ENCODE results near the gene MIPOL1. TPM values are rescaled to one million over a fixed set of nuclear protein-coding genes. Genes with fewer than 3 reads are reported as not detected.

Gene MIPOL1
- total RNA-seq, 1 experiment from 2014 or later, result 15.4 TPM

DNA sequence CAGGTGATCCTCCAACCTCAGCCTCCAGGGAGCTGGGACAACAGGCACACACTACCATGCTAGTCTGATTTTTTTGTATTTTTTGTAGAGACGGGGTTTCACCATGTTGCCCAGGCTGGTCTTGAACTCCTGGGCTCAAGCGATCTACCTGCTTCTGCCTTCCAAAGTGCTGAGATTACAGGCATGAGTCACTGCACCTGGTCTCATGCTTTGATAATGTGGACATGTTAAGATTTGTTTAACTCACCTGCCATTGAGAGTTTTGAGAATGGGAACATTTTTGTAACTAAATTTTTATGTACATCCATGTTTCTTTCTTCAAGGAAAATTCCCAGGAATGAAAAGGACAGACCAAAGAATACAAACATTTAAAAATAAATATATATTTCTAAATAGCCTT lies 121.2 kb downstream of the MIPOL1 start:
- Histone ChIP-seq H3K4me3 (replicated peaks in 1 of 2; ENCODE audit: low read depth in 1 of 2, low read length in 2 of 2) (no peak overlapping the region), H3K4me2 (ENCODE audit: low read length) (no peak overlapping the region), H2AFZ (ENCODE audit: low read depth, low read length, poor library complexity, severe bottlenecking) (no peak overlapping the region), H3K9me3 (ENCODE audit: control insufficient read depth in 1 of 2, insufficient read depth in 1 of 2, low read depth in 1 of 2, low read length in 2 of 2) (no peaks in the 10 kb centered on the region; a peak in 1 of 4 replicates), H3K4me1 (ENCODE audit: control insufficient read depth in 1 of 2, insufficient read depth in 2 of 2, low read length in 2 of 2) (no peaks in the 10 kb centered on the region), H3K79me2 (ENCODE audit: insufficient read depth, low read length) (no peaks in the 10 kb centered on the region), H4K20me1 (ENCODE audit: insufficient read depth) (no peaks in the 10 kb centered on the region), H3K36me3 (ENCODE audit: control insufficient read depth in 1 of 2, insufficient read depth in 2 of 2, low read length in 2 of 2) (no peaks in the 10 kb centered on the region), H3K27me3 (ENCODE audit: insufficient read depth, low read length) (no peaks in the 10 kb centered on the region), H3K9me2 (ENCODE audit: insufficient read depth) (no peaks in the 10 kb centered on the region), H3K9ac (ENCODE audit: low read length) (no peak overlapping the region), H3K27ac (ENCODE audit: low read depth, low read length) (no peak overlapping the region)
- no peak for TF ChIP-seq JUND (IDR thresholded peaks at IDR 0.05)
- TF ChIP-seq SP1 (IDR thresholded peaks at IDR 0.05; ENCODE audit: low read depth), result no peak
- TF ChIP-seq, protein P1, sequence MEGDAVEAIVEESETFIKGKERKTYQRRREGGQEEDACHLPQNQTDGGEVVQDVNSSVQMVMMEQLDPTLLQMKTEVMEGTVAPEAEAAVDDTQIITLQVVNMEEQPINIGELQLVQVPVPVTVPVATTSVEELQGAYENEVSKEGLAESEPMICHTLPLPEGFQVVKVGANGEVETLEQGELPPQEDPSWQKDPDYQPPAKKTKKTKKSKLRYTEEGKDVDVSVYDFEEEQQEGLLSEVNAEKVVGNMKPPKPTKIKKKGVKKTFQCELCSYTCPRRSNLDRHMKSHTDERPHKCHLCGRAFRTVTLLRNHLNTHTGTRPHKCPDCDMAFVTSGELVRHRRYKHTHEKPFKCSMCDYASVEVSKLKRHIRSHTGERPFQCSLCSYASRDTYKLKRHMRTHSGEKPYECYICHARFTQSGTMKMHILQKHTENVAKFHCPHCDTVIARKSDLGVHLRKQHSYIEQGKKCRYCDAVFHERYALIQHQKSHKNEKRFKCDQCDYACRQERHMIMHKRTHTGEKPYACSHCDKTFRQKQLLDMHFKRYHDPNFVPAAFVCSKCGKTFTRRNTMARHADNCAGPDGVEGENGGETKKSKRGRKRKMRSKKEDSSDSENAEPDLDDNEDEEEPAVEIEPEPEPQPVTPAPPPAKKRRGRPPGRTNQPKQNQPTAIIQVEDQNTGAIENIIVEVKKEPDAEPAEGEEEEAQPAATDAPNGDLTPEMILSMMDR (IDR thresholded peaks at IDR 0.05 in 2 of 3, conservative IDR thresholded peaks at IDR 0.05 in 1 of 3; ENCODE audit: borderline replicate concordance in 1 of 3, insufficient read depth in 1 of 3, low read depth in 2 of 3, low read length in 2 of 3), result no peak
- TF ChIP-seq ZNF274 (IDR thresholded peaks at IDR 0.05; ENCODE audit: low read depth, low read length), result no peak
- no peak for TF ChIP-seq EZH2phosphoT487 (IDR thresholded peaks at IDR 0.05; ENCODE audit: borderline replicate concordance)
- TF ChIP-seq EGR1 (IDR thresholded peaks at IDR 0.05; ENCODE audit: low read depth), result no peak
- no peak for TF ChIP-seq MAX (IDR thresholded peaks at IDR 0.05)
- TF ChIP-seq ATF3 (IDR thresholded peaks at IDR 0.05), result no peak
- ATAC-seq (no peak), DNase-seq (ENCODE audit: low read depth, low spot score) (no peak)
- intact Hi-C loops (cut with micrococcal nuclease), result no loop called here
- POLR2A ChIA-PET, result no interaction called here
- RAD21 ChIA-PET (ENCODE audit: low non-redundant PET in 1 of 2, low total read pairs in 2 of 2, uncharacterized antibody in 2 of 2, unreplicated experiment in 2 of 2), result no interaction called here
- CTCF ChIA-PET, result no interaction called here
- no TSS peak for BruUV-seq (replicated peaks)

GRCh38 chr14:37320106-37320505 lies 122.4 kb downstream of the MIPOL1 start:
- no peak for TF ChIP-seq JUND (IDR thresholded peaks at IDR 0.05)
- TF ChIP-seq YY1 (IDR thresholded peaks at IDR 0.05; ENCODE audit: extremely low read depth, insufficient replicate concordance, low read depth, low read length), result no peak
- no peaks in the 10 kb centered on the region for H3K4me1 ChIP-seq (ENCODE audit: control insufficient read depth in 1 of 2, insufficient read depth in 2 of 2, low read length in 2 of 2)
- ATAC-seq (no peak), DNase-seq (ENCODE audit: low read depth, low spot score) (no peak)
- H3K9ac ChIP-seq (ENCODE audit: low read length), result no peak overlapping the region
- no peak overlapping the region for H3K4me3 ChIP-seq (replicated peaks in 1 of 2; ENCODE audit: low read depth in 1 of 2, low read length in 2 of 2)
- H3K9me3 ChIP-seq (ENCODE audit: control insufficient read depth in 1 of 2, insufficient read depth in 1 of 2, low read depth in 1 of 2, low read length in 2 of 2), result no peaks in the 10 kb centered on the region; a peak in 1 of 4 replicates
- ChIA-PET POLR2A (no interaction called here), CTCF (no interaction called here), RAD21 (ENCODE audit: low non-redundant PET in 1 of 2, low total read pairs in 2 of 2, uncharacterized antibody in 2 of 2, unreplicated experiment in 2 of 2) (no interaction called here)
- no peak overlapping the region for H2AFZ ChIP-seq (ENCODE audit: low read depth, low read length, poor library complexity, severe bottlenecking)
- BruUV-seq (replicated peaks), result no TSS peak
- no peaks in the 10 kb centered on the region for H3K79me2 ChIP-seq (ENCODE audit: insufficient read depth, low read length)
- H4K20me1 ChIP-seq (ENCODE audit: insufficient read depth), result no peaks in the 10 kb centered on the region
- H3K4me2 ChIP-seq (ENCODE audit: low read length), result no peak overlapping the region
- H3K9me2 ChIP-seq (ENCODE audit: insufficient read depth), result no peaks in the 10 kb centered on the region
- H3K36me3 ChIP-seq (ENCODE audit: control insufficient read depth in 1 of 2, insufficient read depth in 2 of 2, low read length in 2 of 2), result no peaks in the 10 kb centered on the region
- no peak overlapping the region for H3K27ac ChIP-seq (ENCODE audit: low read depth, low read length)
- H3K27me3 ChIP-seq (ENCODE audit: insufficient read depth, low read length), result no peaks in the 10 kb centered on the region
- intact Hi-C loops (cut with micrococcal nuclease), result no loop called here

All from HCT116 (cell line).